ENCODE data around the gene NCF4.

Gene NCF4

GRCh38 chr22:36860821-36861659 is at the start of gene NCF4:
TSS of gene NCF4 (plus strand) at chr22:36861006. CDS start at chr22:36861172, 166 bp downstream.
- TF ChIP-seq, protein P1, sequence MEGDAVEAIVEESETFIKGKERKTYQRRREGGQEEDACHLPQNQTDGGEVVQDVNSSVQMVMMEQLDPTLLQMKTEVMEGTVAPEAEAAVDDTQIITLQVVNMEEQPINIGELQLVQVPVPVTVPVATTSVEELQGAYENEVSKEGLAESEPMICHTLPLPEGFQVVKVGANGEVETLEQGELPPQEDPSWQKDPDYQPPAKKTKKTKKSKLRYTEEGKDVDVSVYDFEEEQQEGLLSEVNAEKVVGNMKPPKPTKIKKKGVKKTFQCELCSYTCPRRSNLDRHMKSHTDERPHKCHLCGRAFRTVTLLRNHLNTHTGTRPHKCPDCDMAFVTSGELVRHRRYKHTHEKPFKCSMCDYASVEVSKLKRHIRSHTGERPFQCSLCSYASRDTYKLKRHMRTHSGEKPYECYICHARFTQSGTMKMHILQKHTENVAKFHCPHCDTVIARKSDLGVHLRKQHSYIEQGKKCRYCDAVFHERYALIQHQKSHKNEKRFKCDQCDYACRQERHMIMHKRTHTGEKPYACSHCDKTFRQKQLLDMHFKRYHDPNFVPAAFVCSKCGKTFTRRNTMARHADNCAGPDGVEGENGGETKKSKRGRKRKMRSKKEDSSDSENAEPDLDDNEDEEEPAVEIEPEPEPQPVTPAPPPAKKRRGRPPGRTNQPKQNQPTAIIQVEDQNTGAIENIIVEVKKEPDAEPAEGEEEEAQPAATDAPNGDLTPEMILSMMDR (conservative IDR thresholded peaks at IDR 0.05): no peak
- no peak for TF ChIP-seq ZFX (IDR thresholded peaks at IDR 0.05)
- no peak within 1 kb of the TSS for H3K27ac ChIP-seq

DNA sequence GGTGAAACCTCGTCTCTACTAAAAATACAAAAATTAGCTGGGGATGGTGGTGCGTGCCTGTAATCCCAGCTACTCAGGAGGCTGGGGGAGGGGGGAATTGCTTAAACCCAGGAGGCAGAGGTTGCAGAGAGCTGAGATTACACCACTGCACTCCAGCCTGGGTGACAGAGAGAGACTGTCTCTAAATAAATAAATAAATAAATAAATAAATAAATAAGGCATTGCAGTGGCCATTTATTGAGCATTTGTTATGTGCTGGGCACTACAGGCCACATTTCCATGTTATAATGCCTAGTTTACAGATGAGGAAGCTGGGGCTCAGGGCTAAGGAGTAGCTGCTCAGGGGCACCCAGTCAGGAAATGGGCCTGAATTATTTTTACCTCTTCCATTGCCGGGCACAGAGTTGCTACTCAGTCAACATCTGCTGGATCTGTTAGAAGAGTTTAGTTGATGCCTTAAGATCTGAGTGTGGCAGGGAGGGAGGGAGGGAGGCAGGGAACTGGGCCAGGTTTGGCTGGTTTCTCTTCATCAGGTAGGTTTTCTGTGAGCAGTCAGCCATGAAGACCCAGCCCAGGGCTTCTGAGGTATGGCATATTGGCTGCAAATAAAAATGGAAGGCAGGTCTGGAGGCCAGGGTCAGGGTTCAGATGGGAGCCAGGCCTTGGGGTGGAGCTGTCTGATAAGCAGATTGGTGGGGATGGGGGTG is 49.6 kb upstream of the NCF4 start:
- TF ChIP-seq ZFX (IDR thresholded peaks at IDR 0.05): no peak
- TF ChIP-seq, protein P1 (conservative IDR thresholded peaks at IDR 0.05): no peak
- no peak overlapping the region for H3K27ac ChIP-seq

- TF ChIP-seq, protein P1 (conservative IDR thresholded peaks at IDR 0.05): no peak
- no peak for TF ChIP-seq ZFX (IDR thresholded peaks at IDR 0.05)
- H3K27ac ChIP-seq: no peak overlapping the region
Measured at GRCh38 chr22:36814801-36815200, 46.0 kb upstream of the NCF4 start.

DNA sequence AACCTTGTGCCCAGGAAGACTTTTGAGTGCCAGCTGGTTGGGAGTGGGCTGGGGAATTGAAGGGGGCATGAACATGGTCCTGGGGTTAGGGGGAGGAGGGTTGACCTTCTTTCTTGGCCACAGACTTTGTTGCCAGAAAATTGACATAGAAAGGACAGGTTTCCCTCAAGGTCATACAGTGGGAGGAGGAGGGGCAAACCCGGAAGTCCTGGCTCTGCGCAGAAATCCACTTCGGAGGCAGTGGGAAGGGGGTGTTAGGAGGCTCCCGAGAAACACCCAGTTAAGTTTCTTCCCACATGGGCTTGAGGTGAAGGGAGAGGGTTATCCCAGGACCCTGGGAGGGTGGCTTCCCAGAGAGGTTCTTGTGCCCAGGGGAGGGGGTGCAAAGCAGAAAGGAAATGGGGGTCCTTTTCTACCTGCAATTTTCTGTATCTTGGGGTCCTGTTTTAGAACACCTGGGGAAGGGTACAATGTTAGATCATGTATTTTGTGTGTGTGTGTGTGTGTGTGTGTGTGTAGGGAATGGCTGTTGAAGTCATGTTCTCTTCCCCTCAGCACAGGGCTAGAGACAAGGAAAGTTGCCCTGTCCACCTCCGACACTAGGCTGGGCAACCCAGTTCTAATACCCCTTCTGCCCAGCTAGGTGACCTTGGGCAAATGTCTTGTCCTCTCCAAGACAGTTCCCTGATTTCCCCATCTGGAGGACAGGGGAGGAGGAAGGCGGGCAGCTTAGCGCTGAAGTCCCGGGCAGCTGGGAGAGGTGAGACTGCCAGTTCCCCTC is 45.1 kb upstream of the NCF4 start:
- H3K27ac ChIP-seq: no peak overlapping the region
- TF ChIP-seq ZFX (IDR thresholded peaks at IDR 0.05): no peak
- TF ChIP-seq, protein P1 (conservative IDR thresholded peaks at IDR 0.05): no peak

GRCh38 chr22:36816339-36816635 is 44.5 kb upstream of the NCF4 start:
- TF ChIP-seq ZFX (IDR thresholded peaks at IDR 0.05): no peak
- TF ChIP-seq, protein P1 (conservative IDR thresholded peaks at IDR 0.05): no peak
- H3K27ac ChIP-seq: no peak overlapping the region

DNA sequence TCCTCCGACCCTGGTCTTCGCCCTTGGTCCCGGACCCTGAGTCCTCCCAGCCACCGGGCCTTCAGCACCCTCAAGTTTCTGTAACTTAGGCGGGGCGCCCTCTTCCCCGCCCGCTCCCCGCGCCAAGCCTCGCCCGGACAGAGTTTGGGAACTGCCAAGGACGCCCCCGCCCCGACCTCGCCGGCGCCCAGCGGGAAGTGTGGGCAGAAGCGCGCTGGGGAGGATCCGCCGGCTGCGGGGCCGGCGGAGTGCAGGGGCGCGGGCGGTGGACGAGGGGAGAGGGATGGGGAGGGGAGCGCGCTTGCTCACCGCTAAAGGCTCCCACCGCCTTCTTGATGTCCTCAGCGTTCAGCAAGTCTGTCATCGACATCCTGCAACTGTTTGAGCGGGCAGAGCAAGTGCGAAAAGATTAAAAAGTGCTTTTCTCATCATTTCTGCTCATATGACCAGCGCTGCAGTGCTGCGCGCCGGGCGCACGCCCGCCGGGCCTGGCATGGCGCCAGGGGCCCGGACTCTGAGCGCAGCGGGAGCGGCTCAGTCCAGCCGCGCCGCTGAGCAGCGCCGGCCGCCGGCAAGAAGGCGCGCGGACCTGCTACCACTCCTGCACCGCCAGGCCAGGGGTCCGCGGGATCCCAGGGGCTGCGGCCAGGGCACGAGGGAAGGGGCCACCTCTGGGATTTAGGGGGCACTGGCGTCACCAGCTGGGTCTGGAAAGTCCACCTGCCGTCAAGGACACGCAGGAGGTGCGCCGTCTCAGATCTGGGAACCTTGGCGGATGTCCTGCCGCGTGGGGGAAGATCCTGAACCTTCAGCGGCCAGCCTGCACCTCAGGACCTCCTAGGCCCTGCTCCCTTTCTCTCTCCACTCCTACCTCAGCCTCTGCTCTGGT is 43.9 kb upstream of the NCF4 start, which contains the start of gene PVALB:
PVALB (minus strand) TSS at position 400 of the 889 bp plus-strand sequence; CDS start at position 370, 30 bp downstream.
- TF ChIP-seq, protein P1 (conservative IDR thresholded peaks at IDR 0.05): no peak
- TF ChIP-seq ZFX (IDR thresholded peaks at IDR 0.05): no peak
- no peak within 1 kb of the TSS for H3K27ac ChIP-seq

All from C4-2B (cell line).